Measurements from ENCODE around the gene CLUH. TPM values are rescaled to one million over a fixed set of nuclear protein-coding genes. Genes with fewer than 3 reads are reported as not detected.

The CLUH gene
- total RNA-seq (2022; extraction: Qiagen RNA extraction): 89.5 to 125 TPM (median 110 TPM) in 5 replicates

GRCh38 chr17:2711608-2712299 is at the start of gene CLUH:
TSS of gene CLUH (minus strand) at chr17:2711764. CDS start at chr17:2711661, 103 bp downstream.

GRCh38 chr17:2749058-2749783 is 37.7 kb upstream of the CLUH start, which contains the start of gene CCDC92B:
TSS of gene CCDC92B (minus strand) at chr17:2749652. CDS start at chr17:2735145, 14,507 bp downstream.

Other genes starting within 250 kb of the CLUH start
- 26.7 to 31.8 TPM (median 31.3 TPM) in 5 replicates for gene METTL16, start 199.9 kb downstream of the CLUH start, total RNA-seq (2022; extraction: Qiagen RNA extraction)
- gene PAFAH1B1, start 118.1 kb downstream of the CLUH start, total RNA-seq (2022; extraction: Qiagen RNA extraction): 167 to 190 TPM (median 183 TPM) in 5 replicates
- 0.09 to 0.24 TPM (median 0.19 TPM) in 5 replicates for gene CCDC92B, start 37.9 kb upstream of the CLUH start, total RNA-seq (2022; extraction: Qiagen RNA extraction)
- gene RAP1GAP2, start 84.7 kb upstream of the CLUH start, total RNA-seq (2022; extraction: Qiagen RNA extraction): 25.1 to 32.1 TPM (median 30.7 TPM) in 5 replicates